GM19455 (cell line): ENCODE measurements around the gene GRIA3.
"Not testable (repeated sequence)": the region's sequence is repeated elsewhere in the genome, so short reads cannot be mapped to it uniquely, and the experiment has no call there.

ENCODE experiments used
- ATAC-seq: cut with Tn5 transposase; IDR thresholded peaks from one replicate; pipeline ENCODE4 v1.9.1; 2021; ENCODE audit not compliant: unreplicated experiment

The GRIA3 gene

GRCh38 chrX:123267220-123267619 lies 83.1 kb downstream of the GRIA3 start:
- ATAC-seq = no peak

GRCh38 chrX:123271902-123272301 lies 87.8 kb downstream of the GRIA3 start:
- no peak for ATAC-seq

- no peak for ATAC-seq
Observed at GRCh38 chrX:123272630-123273029, 88.6 kb downstream of the GRIA3 start.

GRCh38 chrX:123274796-123275195 lies 90.7 kb downstream of the GRIA3 start:
- ATAC-seq = no peak

- ATAC-seq = no peak
Observed at GRCh38 chrX:123277347-123277746, 93.3 kb downstream of the GRIA3 start.

GRCh38 chrX:123277821-123278220 lies 93.7 kb downstream of the GRIA3 start:
- no peak for ATAC-seq

- no peak for ATAC-seq
Observed at GRCh38 chrX:123282241-123282640, 98.2 kb downstream of the GRIA3 start.

- ATAC-seq = not testable (repeated sequence)
Observed at GRCh38 chrX:123283407-123283806, 99.3 kb downstream of the GRIA3 start.

- ATAC-seq = no peak
Observed at GRCh38 chrX:123291623-123292022, 107.5 kb downstream of the GRIA3 start.

- ATAC-seq = no peak
Observed at GRCh38 chrX:123298026-123298425, 113.9 kb downstream of the GRIA3 start.

GRCh38 chrX:123303429-123303828 lies 119.4 kb downstream of the GRIA3 start:
- ATAC-seq = no peak

- ATAC-seq = no peak
Observed at GRCh38 chrX:123308658-123309057, 124.6 kb downstream of the GRIA3 start.

GRCh38 chrX:123310112-123310511 lies 126.0 kb downstream of the GRIA3 start:
- no peak for ATAC-seq

- no peak for ATAC-seq
Observed at GRCh38 chrX:123311486-123311885, 127.4 kb downstream of the GRIA3 start.

GRCh38 chrX:123313486-123313885 lies 129.4 kb downstream of the GRIA3 start:
- no peak for ATAC-seq

GRCh38 chrX:123320622-123321021 lies 136.5 kb downstream of the GRIA3 start:
- ATAC-seq = no peak

GRCh38 chrX:123322536-123322935 lies 138.5 kb downstream of the GRIA3 start:
- ATAC-seq = no peak

- ATAC-seq = no peak
Observed at GRCh38 chrX:123324625-123325024, 140.5 kb downstream of the GRIA3 start.

- ATAC-seq = peak; percentile 89
Observed at GRCh38 chrX:123330229-123330942, 146.3 kb downstream of the GRIA3 start.

GRCh38 chrX:123331349-123331748 lies 147.3 kb downstream of the GRIA3 start:
- ATAC-seq = no peak

GRCh38 chrX:123331859-123332258 lies 147.8 kb downstream of the GRIA3 start:
- no peak for ATAC-seq

GRCh38 chrX:123336666-123337065 lies 152.6 kb downstream of the GRIA3 start:
- no peak for ATAC-seq
